Ishikawa (cell line): Measurements from ENCODE around the gene PPM1N.

ENCODE experiments used
- CEBPB ChIP-seq: IDR thresholded peaks from 2 replicates; pipeline ENCODE4 v1.6.1; 2012
- CREB1 ChIP-seq: IDR thresholded peaks from 2 replicates; pipeline ENCODE4 v1.6.1; 2012; ENCODE audit warnings: low read depth
- EGR1 ChIP-seq: IDR thresholded peaks from 2 replicates; pipeline ENCODE4 v1.6.1; 2012
- EP300 ChIP-seq: IDR thresholded peaks from 2 replicates; pipeline ENCODE4 v1.6.1; 2012; ENCODE audit warnings: borderline replicate concordance
- FOXM1 ChIP-seq: IDR thresholded peaks from 2 replicates; pipeline ENCODE4 v1.6.1; 2012; ENCODE audit warnings: low read depth, borderline replicate concordance
- NFIC ChIP-seq: IDR thresholded peaks from 2 replicates; pipeline ENCODE4 v1.6.1; 2012
- RAD21 ChIP-seq: IDR thresholded peaks from 2 replicates; pipeline ENCODE4 v1.6.1; 2012; ENCODE audit warnings: low read depth
- TAF1 ChIP-seq: IDR thresholded peaks from 2 replicates; pipeline ENCODE4 v1.6.1; 2012; ENCODE audit warnings: low read depth, mild to moderate bottlenecking
- TCF12 ChIP-seq: IDR thresholded peaks from 2 replicates; pipeline ENCODE4 v1.6.1; 2012; ENCODE audit warnings: low read depth
- TEAD4 ChIP-seq: IDR thresholded peaks from 2 replicates; pipeline ENCODE4 v1.6.1; 2012
- YY1 ChIP-seq: IDR thresholded peaks from 2 replicates; pipeline ENCODE4 v1.6.1; 2012; ENCODE audit warnings: low read depth
- ZBTB7A ChIP-seq: IDR thresholded peaks from 2 replicates; pipeline ENCODE4 v1.6.1; 2012; ENCODE audit warnings: low read depth
- TF ChIP-seq, protein P1 (sequence below): IDR thresholded peaks from 2 replicates; pipeline ENCODE4 v1.6.1; 2012
- TF ChIP-seq, protein P2 (sequence below): IDR thresholded peaks from 2 replicates; pipeline ENCODE4 v1.6.1; 2012
- TF ChIP-seq, protein P3 (sequence below): IDR thresholded peaks from 2 replicates; pipeline ENCODE4 v1.6.1; 2012; ENCODE audit warnings: low read depth, mild to moderate bottlenecking

The PPM1N gene, protein sequence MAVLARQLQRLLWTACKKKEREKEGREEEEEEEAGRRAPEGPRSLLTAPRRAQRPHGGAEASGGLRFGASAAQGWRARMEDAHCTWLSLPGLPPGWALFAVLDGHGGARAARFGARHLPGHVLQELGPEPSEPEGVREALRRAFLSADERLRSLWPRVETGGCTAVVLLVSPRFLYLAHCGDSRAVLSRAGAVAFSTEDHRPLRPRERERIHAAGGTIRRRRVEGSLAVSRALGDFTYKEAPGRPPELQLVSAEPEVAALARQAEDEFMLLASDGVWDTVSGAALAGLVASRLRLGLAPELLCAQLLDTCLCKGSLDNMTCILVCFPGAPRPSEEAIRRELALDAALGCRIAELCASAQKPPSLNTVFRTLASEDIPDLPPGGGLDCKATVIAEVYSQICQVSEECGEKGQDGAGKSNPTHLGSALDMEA

GRCh38 chr19:45498411-45499195, at the start of gene PPM1N:
Gene PPM1N (plus strand): TSS chr19:45498443. CDS start chr19:45498473, 30 bp downstream.
- TF ChIP-seq, protein P1, sequence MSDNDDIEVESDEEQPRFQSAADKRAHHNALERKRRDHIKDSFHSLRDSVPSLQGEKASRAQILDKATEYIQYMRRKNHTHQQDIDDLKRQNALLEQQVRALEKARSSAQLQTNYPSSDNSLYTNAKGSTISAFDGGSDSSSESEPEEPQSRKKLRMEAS: peak; percentile 51; the same call in 1 of the 2 replicates
- TF ChIP-seq CEBPB: no peak

GRCh38 chr19:45448887-45449299, 49.4 kb upstream of the PPM1N start:
- TF ChIP-seq TEAD4 (no peak), FOXM1 (no peak), EGR1 (no peak), NFIC (no peak), TAF1 (no peak), CEBPB (no peak), CREB1 (no peak), ZBTB7A (no peak), YY1 (no peak), RAD21 (no peak), EP300 (no peak), TCF12 (no peak)
- TF ChIP-seq, protein P2, sequence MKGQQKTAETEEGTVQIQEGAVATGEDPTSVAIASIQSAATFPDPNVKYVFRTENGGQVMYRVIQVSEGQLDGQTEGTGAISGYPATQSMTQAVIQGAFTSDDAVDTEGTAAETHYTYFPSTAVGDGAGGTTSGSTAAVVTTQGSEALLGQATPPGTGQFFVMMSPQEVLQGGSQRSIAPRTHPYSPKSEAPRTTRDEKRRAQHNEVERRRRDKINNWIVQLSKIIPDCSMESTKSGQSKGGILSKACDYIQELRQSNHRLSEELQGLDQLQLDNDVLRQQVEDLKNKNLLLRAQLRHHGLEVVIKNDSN: no peak
- TF ChIP-seq, protein P1: no peak
- TF ChIP-seq, protein P3, sequence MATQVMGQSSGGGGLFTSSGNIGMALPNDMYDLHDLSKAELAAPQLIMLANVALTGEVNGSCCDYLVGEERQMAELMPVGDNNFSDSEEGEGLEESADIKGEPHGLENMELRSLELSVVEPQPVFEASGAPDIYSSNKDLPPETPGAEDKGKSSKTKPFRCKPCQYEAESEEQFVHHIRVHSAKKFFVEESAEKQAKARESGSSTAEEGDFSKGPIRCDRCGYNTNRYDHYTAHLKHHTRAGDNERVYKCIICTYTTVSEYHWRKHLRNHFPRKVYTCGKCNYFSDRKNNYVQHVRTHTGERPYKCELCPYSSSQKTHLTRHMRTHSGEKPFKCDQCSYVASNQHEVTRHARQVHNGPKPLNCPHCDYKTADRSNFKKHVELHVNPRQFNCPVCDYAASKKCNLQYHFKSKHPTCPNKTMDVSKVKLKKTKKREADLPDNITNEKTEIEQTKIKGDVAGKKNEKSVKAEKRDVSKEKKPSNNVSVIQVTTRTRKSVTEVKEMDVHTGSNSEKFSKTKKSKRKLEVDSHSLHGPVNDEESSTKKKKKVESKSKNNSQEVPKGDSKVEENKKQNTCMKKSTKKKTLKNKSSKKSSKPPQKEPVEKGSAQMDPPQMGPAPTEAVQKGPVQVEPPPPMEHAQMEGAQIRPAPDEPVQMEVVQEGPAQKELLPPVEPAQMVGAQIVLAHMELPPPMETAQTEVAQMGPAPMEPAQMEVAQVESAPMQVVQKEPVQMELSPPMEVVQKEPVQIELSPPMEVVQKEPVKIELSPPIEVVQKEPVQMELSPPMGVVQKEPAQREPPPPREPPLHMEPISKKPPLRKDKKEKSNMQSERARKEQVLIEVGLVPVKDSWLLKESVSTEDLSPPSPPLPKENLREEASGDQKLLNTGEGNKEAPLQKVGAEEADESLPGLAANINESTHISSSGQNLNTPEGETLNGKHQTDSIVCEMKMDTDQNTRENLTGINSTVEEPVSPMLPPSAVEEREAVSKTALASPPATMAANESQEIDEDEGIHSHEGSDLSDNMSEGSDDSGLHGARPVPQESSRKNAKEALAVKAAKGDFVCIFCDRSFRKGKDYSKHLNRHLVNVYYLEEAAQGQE: no peak

GRCh38 chr19:45450012-45450333, 48.3 kb upstream of the PPM1N start:
- TF ChIP-seq EP300 (no peak), CEBPB (no peak), YY1 (no peak), RAD21 (no peak), EGR1 (no peak), ZBTB7A (no peak), CREB1 (no peak), TCF12 (no peak), NFIC (no peak), TAF1 (no peak)
- TF ChIP-seq, protein P2: no peak
- TF ChIP-seq, protein P3: no peak
- TF ChIP-seq, protein P1: no peak

GRCh38 chr19:45451131-45451849, 47.0 kb upstream of the PPM1N start:
- TF ChIP-seq TCF12 (no peak), EP300 (no peak), RAD21 (no peak), FOXM1 (no peak), NFIC (no peak), TEAD4 (no peak), ZBTB7A (peak; percentile 75; the same call in 1 of the 2 replicates)
- TF ChIP-seq, protein P1: 0 out of 2 replicates have a peak, but pooled peaks have one; percentile 4

GRCh38 chr19:45451850-45452387, 46.3 kb upstream of the PPM1N start:
- no peak for TF ChIP-seq CREB1
- TF ChIP-seq YY1: no peak
- no peak for TF ChIP-seq TAF1
- TF ChIP-seq NFIC: no peak
- TF ChIP-seq, protein P2: no peak
- TF ChIP-seq, protein P3: no peak
- no peak for TF ChIP-seq EGR1
- TF ChIP-seq FOXM1: no peak
- TF ChIP-seq TEAD4: no peak
- no peak for TF ChIP-seq RAD21
- TF ChIP-seq, protein P1: no peak
- TF ChIP-seq CEBPB: no peak
- no peak for TF ChIP-seq TCF12
- no peak for TF ChIP-seq EP300
